Mucosa of stomach (tissue), 1 donor: ENCODE data around the gene WDFY4.

Source experiments
- H3K27me3 ChIP-seq: one replicate; pipeline ENCODE4 v1.7.0; 2013; ENCODE audit warnings: mild to moderate bottlenecking, low read length; ENCODE audit not compliant: control insufficient read depth, insufficient read depth
- H3K36me3 ChIP-seq: one replicate; pipeline ENCODE4 v1.7.0; 2013; ENCODE audit warnings: low read length; ENCODE audit not compliant: control insufficient read depth, insufficient read depth
- H3K4me1 ChIP-seq: one replicate; pipeline ENCODE4 v1.7.0; 2013; ENCODE audit warnings: mild to moderate bottlenecking, low read length; ENCODE audit not compliant: control insufficient read depth, insufficient read depth
- H3K4me3 ChIP-seq: one replicate; pipeline ENCODE4 v1.7.0; 2013; ENCODE audit warnings: low read length
- H3K9ac ChIP-seq: one replicate; pipeline ENCODE4 v1.7.0; 2013; ENCODE audit warnings: mild to moderate bottlenecking, low read length, moderate library complexity
- H3K9me3 ChIP-seq: one replicate; pipeline ENCODE4 v1.7.0; 2013; ENCODE audit warnings: mild to moderate bottlenecking, low read length, moderate library complexity; ENCODE audit not compliant: control insufficient read depth
- donor health status: Pancreatic carcinoma.

Gene WDFY4

GRCh38 chr10:49000437-49001398 is 316.0 kb downstream of the WDFY4 start:
- Histone ChIP-seq H3K9ac (no peak overlapping the region), H3K36me3 (no peaks in the 10 kb centered on the region), H3K4me1 (peaks cover 20% of the 10 kb centered on the region), H3K4me3 (no peak overlapping the region), H3K9me3 (no peaks in the 10 kb centered on the region), H3K27me3 (no peaks in the 10 kb centered on the region)

DNA sequence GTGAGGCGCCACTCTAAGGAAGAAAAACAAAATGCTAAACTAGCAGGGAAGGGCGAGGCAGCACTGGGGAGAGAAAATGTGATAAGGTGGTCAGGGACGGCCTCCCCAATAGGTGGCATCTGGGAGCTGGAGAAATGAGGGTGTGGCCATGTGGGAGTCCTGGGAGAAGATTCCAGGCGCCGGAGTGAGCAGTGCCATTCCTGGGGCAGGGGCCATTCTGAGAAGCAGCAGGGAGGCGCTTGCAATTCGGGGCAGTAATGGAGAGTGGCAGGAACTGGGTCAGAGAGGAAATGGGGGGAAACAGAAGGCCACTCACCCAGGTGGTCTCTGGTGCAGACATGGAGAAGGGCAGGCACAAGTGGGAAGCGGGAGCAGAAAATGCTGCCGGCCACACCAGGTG is 316.7 kb downstream of the WDFY4 start:
- Histone ChIP-seq H3K4me3 (no peak overlapping the region), H3K27me3 (no peaks in the 10 kb centered on the region), H3K4me1 (peaks cover 20% of the 10 kb centered on the region)

GRCh38 chr10:49001870-49002672 is 317.4 kb downstream of the WDFY4 start:
- Histone ChIP-seq H3K9ac (no peak overlapping the region), H3K27me3 (no peaks in the 10 kb centered on the region)

More for the DNA sequence above, 316.7 kb downstream of the WDFY4 start:
- H3K36me3 ChIP-seq = no peaks in the 10 kb centered on the region
- H3K9ac ChIP-seq = no peak overlapping the region
- H3K9me3 ChIP-seq = no peaks in the 10 kb centered on the region

DNA sequence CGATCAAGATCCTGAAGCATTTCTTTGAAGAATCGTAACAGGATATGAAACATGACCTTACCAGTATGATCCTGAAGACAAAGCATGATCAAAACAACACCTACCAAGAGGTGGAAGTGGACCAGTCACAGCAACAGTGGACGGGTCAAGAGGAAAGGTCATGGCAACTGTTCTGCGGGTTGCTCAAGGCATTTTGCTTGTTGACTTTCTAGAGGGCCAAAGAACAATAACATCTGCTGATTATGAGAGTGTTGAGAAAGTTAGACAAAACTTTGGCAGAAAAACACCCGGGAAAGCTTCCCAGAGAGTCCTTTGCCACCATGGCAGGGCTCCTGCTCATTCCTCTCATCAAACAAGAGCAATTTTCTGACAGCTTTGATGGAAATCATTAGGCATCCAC is 320.6 kb downstream of the WDFY4 start:
- H3K9ac ChIP-seq = no peak overlapping the region
- no peak overlapping the region for H3K4me3 ChIP-seq
- no peaks in the 10 kb centered on the region for H3K36me3 ChIP-seq
- no peaks in the 10 kb centered on the region for H3K27me3 ChIP-seq
- no peaks in the 10 kb centered on the region for H3K9me3 ChIP-seq
- peaks cover 6% of the 10 kb centered on the region for H3K4me1 ChIP-seq

More at GRCh38 chr10:49001870-49002672, 317.4 kb downstream of the WDFY4 start:
- Histone ChIP-seq H3K4me3 (no peak overlapping the region), H3K36me3 (no peaks in the 10 kb centered on the region), H3K4me1 (peaks cover 20% of the 10 kb centered on the region), H3K9me3 (no peaks in the 10 kb centered on the region)

DNA sequence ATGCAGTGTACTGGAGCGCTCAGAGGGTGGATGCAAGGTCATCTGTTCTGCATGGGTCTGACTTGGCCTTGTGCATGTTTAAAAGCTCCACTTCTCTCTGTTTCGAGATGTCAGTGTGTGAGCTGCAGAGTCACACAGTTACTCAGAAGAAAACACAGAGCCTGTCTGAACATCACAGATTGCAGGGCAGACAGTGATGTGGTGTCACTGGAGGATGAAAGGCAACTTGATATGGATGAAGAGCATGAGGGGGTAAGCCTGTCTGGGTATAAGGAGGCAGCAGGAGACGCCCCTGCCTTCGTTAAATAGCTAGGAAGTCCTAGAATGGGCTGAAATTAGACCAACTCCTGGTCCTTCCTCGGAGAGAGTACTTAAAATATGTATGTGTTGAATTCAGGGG is 322.5 kb downstream of the WDFY4 start:
- no peak overlapping the region for H3K4me3 ChIP-seq
- no peaks in the 10 kb centered on the region for H3K4me1 ChIP-seq
- no peaks in the 10 kb centered on the region for H3K9me3 ChIP-seq
- no peak overlapping the region for H3K9ac ChIP-seq
- H3K36me3 ChIP-seq = no peaks in the 10 kb centered on the region
- H3K27me3 ChIP-seq = no peaks in the 10 kb centered on the region

DNA sequence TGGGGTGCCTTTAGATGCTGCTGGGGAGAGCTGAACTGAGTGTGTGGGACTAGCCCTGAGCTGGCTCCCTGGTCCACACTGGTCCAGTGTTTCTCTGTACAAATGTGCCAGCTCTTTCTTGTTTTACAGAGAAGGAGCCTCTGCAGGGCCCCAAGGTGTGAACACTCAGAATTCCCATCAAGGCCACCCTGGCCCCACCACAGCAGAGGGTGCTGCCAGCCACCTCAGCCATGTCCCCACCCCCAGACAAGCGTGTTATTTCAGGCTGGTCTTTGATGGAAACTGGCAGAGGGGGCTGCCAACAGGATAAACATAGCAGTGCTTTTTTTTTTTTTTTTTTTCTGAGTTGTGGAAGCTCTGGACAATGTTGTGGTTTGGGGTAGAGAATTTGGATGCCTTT is 323.4 kb downstream of the WDFY4 start:
- H3K9me3 ChIP-seq = no peaks in the 10 kb centered on the region
- H3K36me3 ChIP-seq = no peaks in the 10 kb centered on the region
- H3K4me3 ChIP-seq = no peak overlapping the region
- H3K9ac ChIP-seq = no peak overlapping the region
- no peaks in the 10 kb centered on the region for H3K27me3 ChIP-seq
- no peaks in the 10 kb centered on the region for H3K4me1 ChIP-seq

DNA sequence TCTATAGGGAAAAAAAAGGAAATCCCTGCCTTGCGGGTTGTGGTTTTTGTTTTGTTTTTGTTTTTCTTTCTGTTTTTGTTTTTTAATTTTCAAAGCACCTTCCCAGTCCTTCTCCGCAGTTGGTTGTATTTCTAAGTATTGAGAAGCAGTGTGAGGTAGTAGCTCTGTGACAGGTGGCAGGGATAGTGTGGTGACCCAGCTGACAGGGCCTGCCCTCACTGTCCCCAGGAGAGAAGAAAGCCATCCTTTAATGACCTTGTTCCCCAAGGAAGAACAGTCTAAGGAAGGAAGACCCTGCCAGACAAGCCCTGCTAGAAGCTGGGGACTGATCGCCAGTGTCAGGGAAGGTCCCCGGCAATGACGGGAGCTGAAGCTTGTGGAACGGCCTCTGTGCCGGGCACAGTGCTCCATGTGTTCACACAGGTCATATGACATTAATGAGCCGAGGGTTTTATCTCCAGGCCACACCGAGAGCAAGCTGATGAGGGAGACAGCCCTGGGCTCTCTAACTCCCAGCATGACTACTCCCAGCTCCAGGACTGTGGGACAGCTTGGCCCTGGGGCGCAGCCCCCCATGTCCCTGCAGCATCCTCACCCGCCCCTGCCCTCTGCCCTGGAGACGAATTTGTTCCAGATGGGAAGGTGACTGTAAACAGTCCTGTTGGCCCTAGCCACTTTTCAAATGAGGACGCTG is 324.0 kb downstream of the WDFY4 start:
- Histone ChIP-seq H3K36me3 (no peaks in the 10 kb centered on the region), H3K4me3 (no peak overlapping the region), H3K9ac (no peak overlapping the region), H3K27me3 (no peaks in the 10 kb centered on the region), H3K4me1 (no peaks in the 10 kb centered on the region), H3K9me3 (no peaks in the 10 kb centered on the region)

GRCh38 chr10:49009199-49009979 is 324.7 kb downstream of the WDFY4 start:
- Histone ChIP-seq H3K4me3 (no peak overlapping the region), H3K36me3 (no peaks in the 10 kb centered on the region), H3K9me3 (no peaks in the 10 kb centered on the region), H3K27me3 (no peaks in the 10 kb centered on the region), H3K4me1 (no peaks in the 10 kb centered on the region), H3K9ac (no peak overlapping the region)

- Histone ChIP-seq H3K9me3 (no peaks in the 10 kb centered on the region), H3K4me3 (no peak overlapping the region), H3K9ac (no peak overlapping the region)
Measured at GRCh38 chr10:49010295-49010694, 325.6 kb downstream of the WDFY4 start.

DNA sequence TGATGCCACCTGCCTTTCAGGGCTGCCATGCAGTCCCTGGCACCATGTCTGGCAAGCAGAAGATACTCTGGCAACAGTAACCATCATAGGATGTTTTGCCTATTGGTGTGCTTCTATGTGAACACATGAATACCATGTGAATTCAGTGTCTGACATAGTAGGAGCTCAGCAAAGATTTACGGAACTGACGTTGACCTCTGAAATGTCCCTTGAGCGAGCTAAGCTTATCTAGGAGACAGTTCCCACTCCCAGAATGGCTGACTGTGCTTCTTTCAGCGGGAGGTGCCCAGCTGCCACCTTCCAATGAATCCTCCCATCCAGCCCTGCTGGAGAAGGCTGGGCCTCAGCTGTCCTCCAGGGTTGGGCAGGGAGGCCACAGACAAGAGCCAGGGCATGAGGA is 326.2 kb downstream of the WDFY4 start:
- H3K9ac ChIP-seq = no peak overlapping the region
- H3K9me3 ChIP-seq = no peaks in the 10 kb centered on the region
- no peaks in the 10 kb centered on the region for H3K4me1 ChIP-seq
- H3K27me3 ChIP-seq = no peaks in the 10 kb centered on the region
- no peak overlapping the region for H3K4me3 ChIP-seq
- H3K36me3 ChIP-seq = no peaks in the 10 kb centered on the region

More at GRCh38 chr10:49010295-49010694, 325.6 kb downstream of the WDFY4 start:
- Histone ChIP-seq H3K4me1 (no peaks in the 10 kb centered on the region), H3K36me3 (no peaks in the 10 kb centered on the region), H3K27me3 (no peaks in the 10 kb centered on the region)

- H3K9ac ChIP-seq = no peak overlapping the region
- H3K4me1 ChIP-seq = no peaks in the 10 kb centered on the region
- H3K36me3 ChIP-seq = no peaks in the 10 kb centered on the region
- no peak overlapping the region for H3K4me3 ChIP-seq
- no peaks in the 10 kb centered on the region for H3K27me3 ChIP-seq
- H3K9me3 ChIP-seq = no peaks in the 10 kb centered on the region
Measured at GRCh38 chr10:49011756-49012155, 327.1 kb downstream of the WDFY4 start.
